Measurements from ENCODE around the gene ATG3.
"Not testable (repeated sequence)": the region's sequence is repeated elsewhere in the genome, so short reads cannot be mapped to it uniquely, and the experiment has no call there.

Gene ATG3

GRCh38 chr3:112497897-112498548 is 63.7 kb downstream of the ATG3 start:
- H3K9me3 ChIP-seq: peaks cover 0 to 3% (median 0%) of the 10 kb centered on the region in 3 donors
- intact Hi-C loops (cut with DNase I; ENCODE audit: low total_unique reads): no loop called here
- no peak overlapping the region for H3K4me3 ChIP-seq
- DNase-seq: no peak
- no peaks in the 10 kb centered on the region for H3K27me3 ChIP-seq
- no peaks in the 10 kb centered on the region for H3K4me1 ChIP-seq
- TF ChIP-seq, protein P1, sequence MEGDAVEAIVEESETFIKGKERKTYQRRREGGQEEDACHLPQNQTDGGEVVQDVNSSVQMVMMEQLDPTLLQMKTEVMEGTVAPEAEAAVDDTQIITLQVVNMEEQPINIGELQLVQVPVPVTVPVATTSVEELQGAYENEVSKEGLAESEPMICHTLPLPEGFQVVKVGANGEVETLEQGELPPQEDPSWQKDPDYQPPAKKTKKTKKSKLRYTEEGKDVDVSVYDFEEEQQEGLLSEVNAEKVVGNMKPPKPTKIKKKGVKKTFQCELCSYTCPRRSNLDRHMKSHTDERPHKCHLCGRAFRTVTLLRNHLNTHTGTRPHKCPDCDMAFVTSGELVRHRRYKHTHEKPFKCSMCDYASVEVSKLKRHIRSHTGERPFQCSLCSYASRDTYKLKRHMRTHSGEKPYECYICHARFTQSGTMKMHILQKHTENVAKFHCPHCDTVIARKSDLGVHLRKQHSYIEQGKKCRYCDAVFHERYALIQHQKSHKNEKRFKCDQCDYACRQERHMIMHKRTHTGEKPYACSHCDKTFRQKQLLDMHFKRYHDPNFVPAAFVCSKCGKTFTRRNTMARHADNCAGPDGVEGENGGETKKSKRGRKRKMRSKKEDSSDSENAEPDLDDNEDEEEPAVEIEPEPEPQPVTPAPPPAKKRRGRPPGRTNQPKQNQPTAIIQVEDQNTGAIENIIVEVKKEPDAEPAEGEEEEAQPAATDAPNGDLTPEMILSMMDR (IDR thresholded peaks at IDR 0.05): no peak
- no peaks in the 10 kb centered on the region for H3K36me3 ChIP-seq
- no peak overlapping the region for H3K27ac ChIP-seq

GRCh38 chr3:112496366-112497067 is 65.2 kb downstream of the ATG3 start:
- Histone ChIP-seq H3K27me3 (no peaks in the 10 kb centered on the region), H3K36me3 (no peaks in the 10 kb centered on the region), H3K27ac (no peak overlapping the region), H3K4me1 (no peaks in the 10 kb centered on the region), H3K9me3 (peaks cover 0 to 3% (median 0%) of the 10 kb centered on the region in 3 donors), H3K4me3 (no peak overlapping the region)
- DNase-seq: no peak
- intact Hi-C loops (cut with DNase I; ENCODE audit: low total_unique reads): no loop called here
- TF ChIP-seq, protein P1 (IDR thresholded peaks at IDR 0.05): no peak

- H3K4me1 ChIP-seq; H3K27me3 ChIP-seq; intact Hi-C loops (cut with DNase I; ENCODE audit: low total_unique reads); H3K9me3 ChIP-seq; H3K4me3 ChIP-seq; H3K27ac ChIP-seq; DNase-seq; H3K36me3 ChIP-seq: not testable (repeated sequence)
Measured at GRCh38 chr3:112494448-112494767, 67.4 kb downstream of the ATG3 start.

DNA sequence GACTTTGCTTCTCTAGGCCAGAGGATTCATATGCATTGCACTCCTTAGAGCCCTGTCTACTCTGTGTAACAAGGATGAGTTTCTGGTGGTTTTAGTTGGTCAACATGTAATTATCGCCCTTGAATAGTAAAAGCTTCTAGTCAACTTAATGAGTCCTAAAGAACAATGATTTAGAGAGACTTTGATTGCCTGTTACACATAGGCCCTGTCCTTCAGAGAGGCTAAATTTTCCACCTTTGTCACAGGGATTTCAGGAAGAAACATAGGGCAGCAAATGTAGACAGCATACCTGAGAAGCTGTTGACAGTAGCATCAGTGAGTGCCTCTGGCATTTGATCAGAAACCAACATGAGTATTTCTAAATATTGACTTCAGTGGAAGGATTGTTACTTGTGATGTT is 69.6 kb downstream of the ATG3 start:
- TF ChIP-seq, protein P1 (IDR thresholded peaks at IDR 0.05): no peak
- intact Hi-C loops (cut with DNase I; ENCODE audit: low total_unique reads): no loop called here
- H3K4me1 ChIP-seq: no peaks in the 10 kb centered on the region
- no peak overlapping the region for H3K4me3 ChIP-seq
- H3K27ac ChIP-seq: no peak overlapping the region
- DNase-seq: no peak
- no peaks in the 10 kb centered on the region for H3K27me3 ChIP-seq
- H3K36me3 ChIP-seq: no peaks in the 10 kb centered on the region
- peaks cover 0 to 3% (median 0%) of the 10 kb centered on the region in 3 donors for H3K9me3 ChIP-seq

DNA sequence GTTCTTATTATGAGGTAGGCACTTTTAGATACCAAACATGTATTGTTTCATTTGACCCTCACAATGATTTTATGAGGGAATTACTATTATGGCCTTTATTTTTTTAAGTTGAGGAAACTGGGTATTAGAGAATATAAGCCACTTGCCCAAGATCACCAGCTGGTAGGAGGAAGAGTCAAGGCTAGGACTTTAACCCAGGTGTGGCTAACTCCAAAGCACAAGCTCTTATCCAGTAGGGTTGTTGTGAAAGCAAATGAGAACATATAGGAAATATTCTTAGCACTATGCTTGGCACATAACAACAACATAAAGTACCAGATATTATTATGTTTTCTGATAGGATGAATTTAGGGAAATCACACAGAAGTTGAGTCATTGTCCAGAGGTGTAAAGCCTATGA is 70.4 kb downstream of the ATG3 start:
- no peak for DNase-seq
- Histone ChIP-seq H3K4me1 (no peaks in the 10 kb centered on the region), H3K9me3 (peaks cover 0 to 3% (median 0%) of the 10 kb centered on the region in 3 donors), H3K36me3 (no peaks in the 10 kb centered on the region), H3K27ac (no peak overlapping the region), H3K27me3 (no peaks in the 10 kb centered on the region), H3K4me3 (no peak overlapping the region)
- intact Hi-C loops (cut with DNase I; ENCODE audit: low total_unique reads): no loop called here
- TF ChIP-seq, protein P1 (IDR thresholded peaks at IDR 0.05): no peak

GRCh38 chr3:112489674-112490479 is 71.9 kb downstream of the ATG3 start:
- Histone ChIP-seq H3K4me1 (no peaks in the 10 kb centered on the region), H3K36me3 (no peaks in the 10 kb centered on the region), H3K4me3 (no peak overlapping the region), H3K27ac (no peak overlapping the region), H3K9me3 (peaks cover 0 to 3% (median 0%) of the 10 kb centered on the region in 3 donors), H3K27me3 (no peaks in the 10 kb centered on the region)
- intact Hi-C loops (cut with DNase I; ENCODE audit: low total_unique reads): no loop called here
- TF ChIP-seq, protein P1 (IDR thresholded peaks at IDR 0.05): no peak
- DNase-seq: no peak
